Esophagus muscularis mucosa (tissue), 4 donors: ENCODE data around the gene SETD2. TPM values are rescaled to one million over a fixed set of nuclear protein-coding genes. Genes with fewer than 3 reads are reported as not detected.

Source experiments
- small RNA-seq, 3 donors: library from RNA; depleted of rRNA; stranded (forward); fragments of <200 nt; gene quantifications; one replicate each; pipeline ENCODE3, GENCODE V24; 2016
- total RNA-seq, 4 donors: library from RNA; depleted of rRNA; stranded (reverse); fragments of >200 nt; gene quantifications; one replicate each; pipeline versions ENCODE4 v1.1.0 to v1.2.1, GENCODE V29; 2016

SETD2 gene
- total RNA-seq, 4 donors from 2014 or later = 52.2 to 66.4 (median 56.8) TPM

Small RNA genes lying within 50 kb of the gene (small RNA-seq; reads per million reads assigned to genes)
- 0 reads per million in 3 donors for gene MRPL57P3

Other genes starting within 250 kb of the SETD2 start
- gene CCDC12, start 187.4 kb downstream of the SETD2 start, total RNA-seq = 10 to 100 TPM; 27.5 to 54.8 (median 36.7) TPM
- gene NBEAL2, start 184.4 kb downstream of the SETD2 start, total RNA-seq = 10 to 100 TPM; 16.6 to 22.1 (median 21.2) TPM
- gene KIF9, start 118.7 kb upstream of the SETD2 start, total RNA-seq = 1 to 10 TPM; 5.4 to 7.3 (median 6.4) TPM
- 10 to 100 TPM; 10.4 to 18.1 (median 16.5) TPM for gene KLHL18, start 118.8 kb upstream of the SETD2 start, total RNA-seq
- 100 to 1,000 TPM in 1 of 4 donors, 10 to 100 TPM in 3; 16.9 to 156 (median 26.3) TPM for gene PTPN23, start 216.9 kb upstream of the SETD2 start, total RNA-seq